NCI-H128 (cell line): ENCODE measurements around the gene NCOR2.

Source experiments
- DNase-seq: peaks from one replicate; lab custom pipeline; 2025; ENCODE audit not compliant: unreplicated experiment; lab: John Stamatoyannopoulos, UW

NCOR2 gene

DNA sequence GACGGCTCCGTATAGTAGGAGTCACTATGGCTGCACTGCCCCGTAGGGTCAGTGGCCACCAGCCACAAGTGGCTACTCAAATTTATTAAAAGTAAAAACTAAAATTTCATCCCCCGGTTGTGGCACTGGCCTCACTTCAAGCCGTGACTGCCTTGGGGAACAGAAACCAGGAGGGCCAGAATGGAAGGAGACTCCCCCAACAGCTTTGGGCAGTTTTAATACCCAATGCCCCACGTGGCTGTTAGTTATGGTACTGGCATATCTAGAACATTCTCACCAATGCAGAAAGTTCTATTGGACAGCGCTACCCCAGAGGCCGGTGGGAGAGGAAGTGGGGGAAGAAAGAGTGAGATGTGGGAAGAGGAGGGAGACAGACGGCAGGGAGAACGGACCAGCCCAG, 6.2 kb downstream of the NCOR2 start:
- DNase-seq, result no peak

DNA sequence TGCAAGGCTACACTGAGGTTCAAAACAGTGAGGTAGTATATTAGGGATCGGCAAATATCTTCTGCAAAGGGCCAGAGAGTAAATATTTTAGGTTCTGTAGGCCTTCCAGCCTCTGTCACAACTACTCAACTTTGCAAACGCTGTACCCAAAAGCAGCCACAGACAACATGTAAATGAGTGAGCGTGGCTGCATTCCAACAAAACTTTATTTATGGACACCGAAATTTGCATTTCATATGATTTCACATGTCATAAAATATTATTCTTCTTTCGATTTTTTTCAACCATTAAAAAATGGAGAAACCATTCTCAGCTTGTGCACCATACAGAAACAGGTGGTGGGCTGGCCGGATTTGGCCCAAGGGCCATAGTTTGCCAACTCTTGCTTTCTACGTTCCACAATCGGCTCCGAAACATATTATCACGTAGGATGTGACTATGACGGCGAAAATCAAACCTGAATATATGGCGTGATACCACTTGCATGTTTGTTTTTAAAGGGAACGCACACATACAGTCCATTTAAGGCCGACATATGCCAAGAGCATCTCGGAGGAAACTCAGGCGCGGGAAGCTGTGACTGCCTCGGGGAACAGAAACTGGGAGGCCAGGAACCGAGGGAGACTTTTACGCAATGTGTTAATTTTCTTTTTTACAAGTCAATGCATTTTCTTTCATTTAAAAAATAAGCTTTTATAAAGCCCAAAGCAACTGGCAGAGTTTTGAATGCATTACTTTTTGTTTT, 7.1 kb downstream of the NCOR2 start:
- DNase-seq, result no peak

DNA sequence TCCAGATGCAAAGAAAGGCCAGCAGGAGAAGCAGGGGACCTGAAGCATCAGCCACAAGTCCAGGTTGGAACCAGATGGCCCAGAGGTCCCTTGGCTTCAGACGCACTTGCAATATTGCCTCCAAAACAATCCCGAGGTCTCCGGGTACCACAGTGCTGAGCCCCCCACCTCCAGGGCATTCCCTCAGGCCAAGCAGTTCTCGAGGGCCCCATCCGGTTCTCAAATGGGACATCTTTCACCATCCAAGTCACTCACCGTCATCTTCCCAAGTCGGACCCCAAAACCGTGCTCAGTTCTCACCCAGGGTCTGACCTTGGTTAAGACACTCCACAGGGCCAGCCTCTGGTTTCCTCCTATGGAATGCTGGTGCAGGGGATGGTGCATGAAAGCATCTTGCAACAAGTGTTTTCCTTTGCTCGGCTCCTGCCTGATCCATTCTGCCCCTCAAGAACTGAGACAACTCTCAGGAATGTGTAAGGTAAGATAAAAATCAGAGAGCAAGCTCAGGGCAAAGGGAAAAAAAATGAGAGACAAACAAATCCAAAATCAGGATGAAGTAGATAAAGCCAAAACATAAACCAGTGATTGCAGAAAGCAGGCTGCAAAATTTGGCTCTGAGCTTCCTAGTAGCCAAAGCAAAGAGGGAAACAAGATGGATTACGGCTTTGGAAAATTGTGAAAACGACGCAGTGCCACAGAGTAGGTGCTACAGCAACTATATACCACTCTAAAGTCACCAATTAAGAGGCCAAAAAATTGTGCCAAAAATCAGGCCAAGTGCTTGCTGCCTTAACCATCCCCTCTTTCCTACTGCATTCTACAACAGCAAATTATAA, 8.0 kb downstream of the NCOR2 start:
- DNase-seq, result no peak

DNA sequence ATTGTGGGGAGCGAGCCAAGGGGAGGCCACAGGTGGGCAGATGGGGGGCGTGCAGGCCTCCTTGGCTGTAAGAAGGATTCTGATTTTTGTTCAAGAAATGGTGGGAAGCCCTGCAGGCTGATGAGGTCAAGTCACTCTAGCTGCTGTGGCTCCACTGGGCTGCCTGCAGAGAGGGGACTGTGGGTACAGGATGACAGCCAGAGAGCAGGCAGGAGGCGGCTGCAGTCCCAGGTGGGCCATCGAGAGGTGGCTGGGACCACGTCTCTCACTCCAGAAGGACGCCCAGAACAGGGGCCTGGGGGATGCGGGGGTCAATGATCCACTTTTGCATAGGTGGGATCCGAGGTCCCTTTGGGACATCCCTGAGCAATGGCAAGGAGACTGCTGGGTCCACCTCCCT, 9.1 kb downstream of the NCOR2 start:
- DNase-seq, result no peak

DNA sequence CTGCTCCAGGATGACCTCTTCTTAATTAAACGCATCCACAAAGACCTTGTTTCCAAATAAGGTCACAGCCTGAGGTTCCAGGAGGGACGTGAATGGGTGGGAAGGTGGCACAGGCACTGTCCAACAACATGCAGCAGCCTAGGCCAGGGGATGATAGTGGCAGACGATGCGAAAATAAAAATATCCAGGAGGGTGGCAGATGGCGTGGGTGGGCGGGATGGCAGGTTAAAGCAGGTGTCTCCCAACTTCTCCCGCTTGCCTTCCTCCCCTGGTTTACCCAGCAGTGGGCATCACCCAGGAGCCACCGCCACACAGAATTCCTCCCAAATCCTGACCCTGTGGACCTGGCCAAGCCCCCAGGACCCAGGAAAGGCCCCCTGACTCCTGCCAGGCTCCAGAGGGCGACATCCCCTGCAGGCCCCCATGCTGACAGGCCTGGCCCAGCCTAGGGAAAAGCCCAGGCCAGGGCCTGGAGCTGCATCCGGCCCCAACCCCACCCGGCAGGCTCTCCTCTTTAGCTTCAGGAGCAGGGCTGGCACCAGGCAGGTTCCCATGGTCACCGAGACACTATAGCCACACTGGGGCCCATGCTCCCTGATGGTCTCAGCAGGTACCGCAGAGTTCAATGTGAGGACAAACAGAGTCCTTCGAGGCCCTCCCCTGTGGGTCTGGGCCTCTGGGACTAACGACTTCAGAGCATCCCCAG, 9.7 kb downstream of the NCOR2 start:
- DNase-seq, result no peak

DNA sequence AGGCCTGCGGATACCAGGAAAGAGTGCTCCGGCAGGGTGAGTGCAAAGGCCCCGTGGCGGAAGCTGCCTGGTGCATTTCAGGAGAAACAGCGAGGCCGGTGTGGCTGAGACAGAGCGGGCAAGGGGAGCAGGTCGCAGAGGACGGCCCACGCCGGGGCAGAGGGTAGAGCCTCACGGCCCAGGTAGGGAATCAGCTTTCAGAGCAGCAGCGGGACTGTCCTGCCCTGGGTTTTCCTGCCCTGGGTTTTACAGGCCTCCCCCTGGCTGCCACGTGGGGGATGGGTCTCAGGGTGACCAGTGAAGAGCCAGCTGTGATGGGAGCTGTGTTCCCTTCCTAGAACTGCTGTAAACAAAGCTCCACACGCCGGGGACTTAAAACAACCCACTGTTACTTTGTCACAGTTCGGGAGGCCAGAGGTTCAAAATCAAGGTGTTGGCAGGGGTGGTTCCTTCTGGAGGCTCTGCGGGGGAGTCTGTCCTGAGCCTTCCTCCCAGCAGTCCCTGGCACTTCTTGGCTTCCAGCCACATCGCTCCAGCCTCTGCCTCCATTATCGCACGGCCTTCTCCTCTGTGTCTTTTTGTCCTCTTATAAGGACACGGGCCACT, 10.4 kb downstream of the NCOR2 start:
- DNase-seq, result no peak

DNA sequence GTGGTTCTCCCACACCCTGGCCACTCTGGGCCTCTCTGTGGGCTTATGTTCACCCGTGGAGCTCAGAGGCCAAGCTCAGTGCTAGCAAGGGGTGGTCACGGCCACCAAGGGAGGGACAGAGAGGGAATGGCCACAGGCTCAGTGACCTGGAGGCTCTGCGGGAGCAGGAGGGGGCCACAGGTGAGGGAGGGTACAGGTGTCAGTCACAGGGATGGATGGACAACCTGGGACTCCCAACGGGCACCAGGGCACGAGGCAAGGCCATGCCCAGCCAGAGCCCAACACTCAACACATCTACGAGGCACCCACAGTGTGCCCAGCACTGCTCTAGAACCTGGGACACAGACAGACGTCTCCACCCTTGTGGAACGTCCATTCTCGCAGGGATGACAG, 11.3 kb downstream of the NCOR2 start:
- no peak for DNase-seq

DNA sequence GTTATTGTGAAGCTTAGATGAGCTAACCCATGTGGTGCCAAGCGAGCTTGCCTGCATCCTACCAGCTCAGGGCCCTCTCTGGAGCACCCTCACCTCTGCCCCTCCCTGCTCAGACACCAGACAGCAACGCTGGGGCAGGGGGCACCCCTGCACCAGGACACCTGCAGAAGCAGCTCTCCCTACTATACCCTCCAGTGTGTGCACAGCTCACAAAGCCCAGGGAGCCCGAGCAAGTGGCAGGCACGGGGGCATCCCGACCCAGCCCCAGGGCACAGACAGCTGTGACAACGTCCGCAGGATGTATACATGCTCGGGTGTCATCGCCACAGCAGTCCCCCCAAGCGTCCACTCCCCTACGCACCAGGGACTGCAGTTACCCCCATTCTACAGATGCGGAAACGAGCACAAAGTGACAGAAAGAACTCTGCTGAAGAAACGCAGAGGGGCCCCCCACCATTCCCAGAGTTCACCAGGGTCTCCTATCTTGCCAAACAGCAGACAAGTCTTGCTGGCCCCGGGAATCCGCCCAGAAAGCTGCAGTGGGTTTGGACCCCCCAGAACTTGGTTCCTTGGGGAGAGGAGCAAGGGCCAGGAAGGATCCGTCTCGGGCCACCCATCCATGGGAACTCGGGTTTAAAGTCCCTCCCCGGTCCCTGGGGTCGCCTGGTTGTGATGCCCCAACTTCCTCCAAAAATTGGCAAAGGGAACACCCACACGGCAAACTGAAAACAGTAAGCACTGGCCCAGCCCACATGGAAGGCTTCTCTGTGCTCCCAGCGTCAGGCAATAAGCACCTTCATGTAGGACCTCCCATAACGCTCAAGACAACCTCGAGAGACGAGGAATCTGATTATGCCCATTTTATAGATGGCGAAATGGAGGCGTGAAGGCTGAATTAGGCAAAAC, 12.0 kb downstream of the NCOR2 start:
- DNase-seq, result no peak

DNA sequence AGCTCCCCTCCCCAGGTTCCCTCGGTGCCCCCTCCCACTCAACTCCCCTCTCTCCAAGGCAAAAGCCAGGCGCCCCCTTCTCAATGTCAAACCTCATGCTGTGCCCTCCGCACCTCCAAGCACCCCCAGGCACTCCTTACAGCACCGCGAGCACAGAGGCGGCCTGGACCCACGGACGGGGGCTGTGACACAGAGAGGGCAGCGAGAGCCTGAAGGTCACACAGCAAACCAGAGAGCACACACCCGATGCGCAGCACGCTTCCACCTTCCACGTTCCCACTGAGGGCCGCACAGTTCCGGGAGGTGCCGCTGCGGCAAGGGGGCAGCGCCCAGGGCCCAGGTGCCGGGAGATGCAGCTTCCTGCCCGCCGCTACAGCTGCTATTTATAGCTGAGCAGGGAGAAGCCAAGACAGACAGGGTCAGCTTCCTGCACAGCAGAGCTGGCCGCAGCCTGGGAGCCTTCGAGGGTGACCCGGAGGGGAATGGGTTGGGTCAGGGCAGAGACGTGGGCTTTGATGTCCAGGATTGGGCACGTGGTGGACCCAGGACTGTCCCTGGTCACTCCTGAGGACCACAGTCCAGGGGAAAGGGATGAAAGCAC, 12.9 kb downstream of the NCOR2 start:
- DNase-seq, result no peak

DNA sequence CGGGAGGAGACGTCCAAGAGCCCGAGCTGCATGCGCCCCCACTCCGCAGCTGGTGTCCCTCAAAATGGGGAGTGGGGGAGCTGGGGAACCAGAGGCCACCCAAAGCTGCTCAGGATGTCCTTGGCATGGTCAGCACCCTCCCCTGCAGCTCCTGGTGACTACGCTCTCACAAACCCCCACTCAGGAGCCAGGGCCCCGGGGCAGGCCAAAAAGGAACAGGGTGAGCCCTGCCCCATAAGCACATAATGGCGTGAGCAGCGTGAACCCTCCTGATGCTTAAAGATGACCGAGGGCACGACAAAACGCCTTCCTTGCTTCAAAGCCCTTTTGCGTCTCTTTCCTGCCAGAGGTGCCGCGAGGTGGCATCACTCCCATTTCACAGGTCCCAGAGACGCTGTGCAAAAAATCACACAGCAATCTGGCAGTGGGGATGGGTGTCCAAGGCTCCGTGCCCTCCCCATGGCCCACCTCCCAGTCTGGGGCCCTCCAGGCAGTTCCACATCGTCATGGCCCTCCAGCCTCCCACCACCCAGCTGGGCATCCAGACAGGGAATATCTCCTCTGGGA, 13.5 kb downstream of the NCOR2 start:
- no peak for DNase-seq

DNA sequence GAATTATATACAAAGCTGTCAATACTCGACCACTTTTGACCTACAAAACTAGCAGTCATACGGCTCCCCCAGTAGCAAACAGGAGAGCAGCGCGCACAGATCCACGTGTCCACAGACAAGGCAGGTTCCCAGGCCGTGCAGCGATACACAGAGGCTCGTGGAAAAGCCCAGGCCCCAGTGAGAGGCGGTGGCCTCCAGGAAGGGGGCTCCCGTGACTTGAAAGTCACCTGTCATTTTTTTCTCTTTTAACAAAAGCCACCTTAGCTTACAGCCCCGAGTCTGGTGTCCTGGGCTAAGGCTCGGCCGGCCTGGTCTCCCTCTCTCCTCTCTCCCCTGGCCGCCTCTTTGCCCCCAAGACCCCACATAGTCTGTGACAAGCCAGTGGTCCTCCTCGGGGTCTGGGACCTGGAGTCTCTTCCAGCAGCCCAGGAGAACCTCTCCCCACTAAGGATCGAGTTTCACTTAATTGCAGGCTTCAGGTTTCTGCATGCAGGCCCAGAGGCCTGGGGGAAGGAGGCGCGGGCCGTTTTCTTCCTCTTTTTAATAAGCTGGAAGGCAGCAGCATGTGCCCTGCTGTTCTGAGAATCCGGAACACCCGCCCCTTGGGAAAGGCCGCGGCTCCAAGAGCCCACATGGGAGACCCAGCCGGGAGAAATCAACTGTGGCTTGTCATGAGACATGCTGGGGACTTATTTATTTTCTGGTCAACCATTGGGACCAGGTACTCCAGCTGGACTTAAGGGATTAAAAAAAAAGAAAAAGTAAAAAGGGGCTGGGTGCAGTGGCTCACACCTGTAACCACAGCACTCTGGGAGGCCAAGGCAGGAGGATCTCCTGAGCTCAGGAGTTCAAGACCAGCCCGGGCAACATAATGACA, 15.9 kb downstream of the NCOR2 start:
- peak; percentile 76 for DNase-seq

DNA sequence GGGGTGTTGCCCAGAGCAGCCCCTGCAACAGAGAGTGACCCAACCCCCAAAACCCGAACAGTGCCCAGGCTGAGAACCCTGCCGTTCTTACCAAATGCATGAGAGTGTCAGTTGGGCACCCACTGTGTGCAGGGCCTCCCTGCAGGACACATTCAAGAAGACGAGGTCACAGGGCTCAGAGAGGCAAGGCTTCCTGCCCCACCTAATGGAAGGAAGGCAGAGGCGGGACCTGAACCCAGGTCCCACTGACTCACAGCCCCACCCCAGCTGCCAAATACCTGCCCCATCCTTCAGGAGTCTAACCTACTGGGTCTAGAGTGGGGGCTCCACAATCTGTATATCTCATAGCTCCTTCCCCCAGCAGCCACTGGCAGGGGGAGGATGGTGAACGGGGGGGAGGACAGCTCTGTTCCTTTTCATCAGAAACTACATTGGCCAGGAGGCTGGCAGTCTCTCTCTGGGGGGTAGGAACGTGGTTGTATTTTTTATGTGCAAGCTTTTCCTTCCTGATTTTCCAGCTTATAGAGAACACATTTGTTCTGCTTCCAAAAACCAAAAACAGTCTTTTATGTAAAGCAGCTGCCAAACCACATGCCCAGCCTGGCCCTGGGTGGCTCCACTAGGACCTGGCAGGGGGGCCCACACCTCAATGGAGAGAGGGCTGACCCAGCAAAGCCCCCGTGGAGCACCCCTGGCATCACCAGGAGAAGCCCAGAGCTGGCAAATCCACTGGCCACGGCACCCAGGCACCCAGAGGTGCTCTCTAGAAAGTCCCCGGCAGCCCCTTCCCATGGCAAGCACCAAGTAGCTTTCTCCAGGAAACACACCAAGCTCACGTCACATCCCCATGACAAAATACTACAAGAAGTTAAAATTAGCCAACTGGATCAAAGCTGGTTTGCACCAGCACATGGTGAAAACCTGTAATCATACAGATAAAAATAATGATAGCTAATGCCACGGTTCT, 17.0 kb downstream of the NCOR2 start:
- DNase-seq, result no peak

DNA sequence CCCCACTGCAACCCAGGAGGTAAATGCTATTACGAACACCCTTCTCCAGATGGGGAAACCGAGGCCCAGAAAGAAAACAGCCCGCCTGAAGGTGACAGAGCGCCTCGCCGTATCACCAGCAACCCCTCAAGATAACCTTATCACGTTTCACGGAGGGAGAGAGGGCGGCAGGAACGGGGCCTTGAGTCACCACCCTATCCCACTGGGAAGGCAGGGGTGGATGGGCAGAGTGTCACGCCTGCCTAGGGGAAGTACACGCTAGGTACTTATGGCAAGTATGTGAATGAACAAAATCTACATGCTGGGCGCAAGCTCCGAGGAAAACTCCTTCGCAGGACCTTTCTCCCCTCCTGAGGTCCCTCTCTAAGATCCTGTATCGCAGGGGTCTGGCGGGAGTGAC, 17.8 kb downstream of the NCOR2 start:
- no peak for DNase-seq

DNA sequence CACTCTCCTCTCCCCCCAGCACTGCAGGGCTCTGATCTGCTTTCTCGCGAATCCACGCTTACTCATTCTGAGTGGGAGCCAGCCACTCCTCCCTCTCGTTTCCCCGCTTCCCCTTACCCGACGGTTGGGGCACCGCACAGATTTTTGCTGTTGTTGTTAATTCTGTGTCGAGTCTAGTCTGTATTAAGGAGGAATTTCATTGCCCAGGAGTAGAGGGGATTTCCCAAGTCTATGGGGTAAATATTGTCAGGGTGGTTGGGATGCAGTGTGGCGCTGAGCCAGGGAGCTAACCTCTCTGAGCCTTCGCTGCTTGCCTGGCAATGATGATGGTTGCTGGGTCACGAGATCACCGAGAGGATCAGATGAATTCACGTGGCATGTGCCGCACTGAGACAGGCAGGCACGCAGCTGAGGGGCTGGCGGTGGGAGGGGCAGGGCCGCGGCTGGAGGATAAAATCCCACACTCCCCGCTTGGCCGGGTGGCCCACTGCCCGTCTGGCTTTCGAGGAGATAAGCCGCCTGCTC, 18.5 kb downstream of the NCOR2 start:
- DNase-seq, result no peak

DNA sequence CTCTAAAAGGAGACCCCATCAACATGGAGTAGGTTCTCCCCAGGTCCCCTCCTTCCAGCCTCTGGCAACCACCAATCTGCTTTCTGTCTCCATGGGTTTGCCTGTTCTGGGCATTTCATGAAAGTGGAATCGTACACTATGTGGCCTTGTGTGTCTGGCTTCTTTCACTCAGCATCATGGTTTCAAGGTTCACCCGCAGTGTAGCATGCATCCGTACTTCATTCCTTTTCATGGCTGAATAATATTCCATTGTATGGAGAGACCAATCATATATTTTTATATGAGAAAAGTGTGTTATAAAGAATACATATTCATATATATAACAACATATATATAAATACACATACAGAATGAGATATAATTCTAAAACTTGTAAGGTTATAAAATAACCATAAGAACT, 19.8 kb downstream of the NCOR2 start:
- DNase-seq, result no peak

DNA sequence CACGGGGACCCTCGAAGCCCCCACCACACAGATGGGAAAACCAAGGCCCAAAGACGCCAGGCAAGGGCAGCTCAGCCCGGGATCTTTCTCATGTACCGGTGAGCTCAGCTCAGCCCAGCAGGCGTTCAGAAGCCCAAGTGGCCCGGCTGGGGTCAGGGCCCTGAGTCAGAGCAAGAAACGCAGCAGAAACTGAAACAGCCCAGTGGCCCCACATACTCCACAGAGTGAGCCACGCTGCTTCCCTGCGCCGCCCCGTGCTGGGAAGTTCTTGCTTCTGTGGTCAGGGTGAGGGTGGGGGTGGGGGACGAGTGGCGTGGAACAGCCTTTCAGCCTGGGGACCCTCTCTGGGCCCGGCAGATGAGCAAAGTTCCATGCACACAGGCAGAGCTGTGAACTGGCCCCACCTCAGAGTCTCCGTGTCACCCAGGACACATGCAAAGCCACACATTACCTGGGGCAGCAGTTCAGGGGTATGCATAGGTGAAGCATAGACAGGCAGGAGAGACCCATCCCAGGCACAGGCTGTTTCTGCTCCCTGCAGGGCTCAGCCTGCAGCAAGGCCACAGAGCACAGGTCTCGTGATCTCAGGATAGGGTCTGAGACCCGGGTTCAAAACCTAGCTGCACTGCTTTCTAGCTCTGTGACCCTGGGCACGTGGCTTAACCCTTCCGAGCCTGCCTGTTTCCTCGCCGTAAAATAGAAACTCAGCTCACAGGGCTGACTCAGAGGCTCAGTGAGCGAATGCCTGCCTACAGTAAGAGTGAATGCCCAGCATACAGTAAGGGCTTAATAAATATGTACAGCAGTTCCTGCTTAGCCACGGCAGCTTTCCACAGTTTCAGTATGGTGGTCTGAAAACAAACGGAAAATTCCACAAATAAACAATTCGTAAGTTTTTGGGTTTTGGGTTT, 21.6 kb downstream of the NCOR2 start:
- no peak for DNase-seq
